GM13976 (cell line): ENCODE data around the gene KIRREL3.

Source experiments
- DNase-seq: peaks from one replicate; pipeline ENCODE4 v3.0.0; 2012; ENCODE audit warnings: low spot score
- CTCF ChIP-seq: IDR thresholded peaks from 2 replicates; pipeline ENCODE4 v1.5.1; 2012; ENCODE audit warnings: borderline replicate concordance, mild to moderate bottlenecking; ENCODE audit not compliant: insufficient read depth; ENCODE audit errors: extremely low read depth, missing control alignments, control extremely low read depth
- in situ Hi-C: fragments of 300-500 bp; cut with MboI; formaldehyde crosslinking; loops from one replicate; pipeline ENCODE4 v1.12.0; 2022; ENCODE audit warnings: low sequenced_read_pairs, mixed read lengths, inconsistent platforms; ENCODE audit not compliant: unreplicated experiment

Gene KIRREL3

GRCh38 chr11:126440792-126441514 lies 559.6 kb downstream of the KIRREL3 start:
- peak; percentile 92 for DNase-seq
- peak; percentile 83 for TF ChIP-seq CTCF
- in situ Hi-C loops: loop anchor here (25.0 kb wide), 1 partner anchor 896 kb away; no protein-coding TSS in a partner anchor

GRCh38 chr11:126440276-126440675 lies 560.3 kb downstream of the KIRREL3 start:
- in situ Hi-C loops: loop anchor here (25.0 kb wide), 1 partner anchor 897 kb away; no protein-coding TSS in a partner anchor
- no peak for TF ChIP-seq CTCF
- DNase-seq: no peak

- DNase-seq: no peak
- no peak for TF ChIP-seq CTCF
- in situ Hi-C loops: loop anchor here (25.0 kb wide), 1 partner anchor 899 kb away; no protein-coding TSS in a partner anchor
Measured at GRCh38 chr11:126438691-126439090, 561.9 kb downstream of the KIRREL3 start.

- no peak for DNase-seq
- in situ Hi-C loops: loop anchor here (25.0 kb wide), 1 partner anchor 899 kb away; no protein-coding TSS in a partner anchor
- TF ChIP-seq CTCF: no peak
Measured at GRCh38 chr11:126438272-126438671, 562.3 kb downstream of the KIRREL3 start.

GRCh38 chr11:126437731-126438130 lies 562.8 kb downstream of the KIRREL3 start:
- no peak for DNase-seq
- TF ChIP-seq CTCF: no peak
- in situ Hi-C loops: loop anchor here (25.0 kb wide), 1 partner anchor 900 kb away; no protein-coding TSS in a partner anchor

- no peak for DNase-seq
- in situ Hi-C loops: loop anchor here (25.0 kb wide), 1 partner anchor 901 kb away; no protein-coding TSS in a partner anchor
- no peak for TF ChIP-seq CTCF
Measured at GRCh38 chr11:126436209-126436755, 564.3 kb downstream of the KIRREL3 start.
